GM18873 (cell line): Measurements from ENCODE around the gene GALR3.

Source experiments
- ATAC-seq: cut with Tn5 transposase; IDR thresholded peaks from one replicate; pipeline ENCODE4 v1.9.1; 2021; ENCODE audit warnings: mild to moderate bottlenecking, moderate library complexity, moderate number of reproducible peaks; ENCODE audit not compliant: unreplicated experiment, low FRiP score

The GALR3 gene

GRCh38 chr22:37802310-37803194 lies 20.6 kb upstream of the GALR3 start:
- ATAC-seq, result no peak

DNA sequence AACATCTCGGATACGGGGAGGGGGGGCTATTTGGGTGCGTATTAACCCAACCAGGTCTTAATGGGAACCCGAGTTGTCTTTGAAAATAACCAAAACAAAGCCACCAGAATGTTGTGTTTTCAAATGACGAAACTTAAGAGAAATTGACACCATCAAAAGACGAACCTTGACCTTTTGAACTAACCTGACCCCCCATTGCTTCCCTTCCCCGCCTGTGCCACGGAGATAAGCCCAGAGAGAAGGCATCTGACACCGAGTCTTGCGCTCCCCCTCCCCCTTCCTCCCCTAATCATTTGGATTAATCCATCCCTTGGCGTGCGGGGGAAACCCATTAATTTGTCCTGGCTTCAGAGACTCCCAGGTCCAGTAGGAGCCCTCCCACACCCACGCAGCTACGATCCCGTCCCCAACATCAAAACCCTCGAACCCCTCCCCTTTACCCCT lies 20.0 kb upstream of the GALR3 start:
- no peak for ATAC-seq

DNA sequence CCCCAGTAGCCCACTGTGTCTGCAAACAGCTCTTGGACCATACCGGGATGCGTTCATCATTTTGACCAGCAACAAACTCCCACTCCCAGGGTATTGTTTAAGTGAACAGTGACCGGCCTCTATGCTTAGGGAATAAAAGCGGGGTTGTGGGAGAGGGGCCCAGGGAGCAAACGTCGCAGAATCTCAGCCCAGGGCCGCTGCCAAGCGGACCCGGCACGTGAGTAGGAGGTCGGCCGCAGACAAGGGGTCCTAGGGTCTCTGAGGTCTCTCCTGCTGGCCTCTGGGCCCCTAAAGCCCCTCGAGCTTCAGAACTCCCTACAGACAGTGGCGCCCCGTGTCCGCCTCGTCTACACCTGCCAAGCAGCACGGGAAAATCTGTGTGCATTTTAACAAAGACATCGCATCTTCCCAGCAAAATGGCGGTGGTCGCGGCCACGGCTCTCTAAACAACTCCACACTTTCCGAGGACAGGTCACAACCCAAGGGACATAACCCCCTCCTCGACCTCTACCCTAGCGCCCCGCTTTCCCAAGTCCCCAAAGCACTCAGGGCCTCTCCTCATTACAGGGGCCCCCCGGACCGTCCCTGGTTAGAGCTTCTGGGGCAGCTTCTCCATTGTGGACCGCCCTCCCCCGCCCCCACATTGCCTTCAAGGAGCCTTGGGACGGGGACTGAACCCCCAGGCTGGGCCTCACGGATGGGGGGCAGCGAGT lies 19.4 kb upstream of the GALR3 start:
- ATAC-seq, result no peak

DNA sequence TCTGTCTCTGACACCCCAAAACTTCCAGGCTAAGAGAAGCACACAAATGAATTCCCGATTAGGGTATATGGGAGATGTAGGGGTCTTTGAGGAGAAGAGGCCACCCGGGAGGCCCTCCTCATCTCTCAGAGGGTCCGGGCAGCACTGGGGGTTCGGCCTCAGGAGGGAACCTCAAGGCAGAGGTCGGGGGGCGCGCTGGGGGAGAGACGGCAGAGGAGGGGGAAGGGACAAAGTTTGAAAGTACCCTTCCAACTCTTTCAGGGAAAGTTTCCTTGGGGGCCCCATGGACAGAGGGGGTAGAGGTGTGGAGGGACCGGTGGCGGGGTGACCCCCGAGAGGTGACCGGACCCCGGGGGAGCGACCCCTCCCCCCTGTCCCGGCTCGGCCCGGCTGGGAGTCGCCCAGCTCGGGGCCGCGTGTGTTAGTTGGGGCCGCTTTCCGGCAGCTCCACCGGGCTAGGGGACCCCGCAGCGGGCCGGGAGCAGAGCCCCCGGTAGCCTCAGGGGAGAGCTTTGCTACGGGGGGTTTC lies 18.8 kb upstream of the GALR3 start:
- ATAC-seq, result no peak

DNA sequence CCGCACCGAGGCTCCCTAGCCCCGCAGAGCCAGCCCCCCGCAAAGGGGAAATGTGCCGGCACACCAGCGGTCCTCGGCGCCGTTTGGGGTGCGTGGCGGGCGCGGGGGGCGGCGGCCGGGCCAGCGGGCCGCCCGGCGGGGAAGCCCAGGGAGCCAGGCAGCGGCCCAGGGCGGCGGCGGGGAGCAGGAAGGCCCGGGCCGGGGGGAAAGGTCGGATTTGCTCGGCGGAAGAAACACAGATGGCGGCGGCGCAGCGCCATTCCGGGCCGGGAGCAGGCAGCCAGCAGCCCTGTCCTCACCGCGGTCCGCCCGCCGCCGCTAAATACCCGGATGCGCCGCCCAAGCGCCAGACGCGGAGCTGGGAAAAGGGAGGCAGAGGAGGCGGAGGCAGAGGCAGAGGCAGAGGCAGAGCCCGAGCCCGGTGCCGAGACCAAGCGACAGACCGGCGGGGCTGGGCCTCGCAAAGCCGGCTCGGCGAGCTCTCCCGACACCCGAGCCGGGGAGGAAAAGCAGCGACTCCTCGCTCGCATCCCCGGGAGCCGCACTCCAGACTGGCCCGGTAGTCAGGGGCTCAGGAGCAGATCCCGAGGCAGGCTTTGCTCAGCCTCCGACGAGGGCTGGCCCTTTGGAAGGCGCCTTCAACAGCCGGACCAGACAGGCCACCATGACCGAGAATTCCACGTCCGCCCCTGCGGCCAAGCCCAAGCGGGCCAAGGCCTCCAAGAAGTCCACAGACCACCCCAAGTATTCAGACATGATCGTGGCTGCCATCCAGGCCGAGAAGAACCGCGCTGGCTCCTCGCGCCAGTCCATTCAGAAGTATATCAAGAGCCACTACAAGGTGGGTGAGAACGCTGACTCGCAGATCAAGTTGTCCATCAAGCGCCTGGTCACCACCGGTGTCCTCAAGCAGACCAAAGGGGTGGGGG lies 18.0 kb upstream of the GALR3 start:
- ATAC-seq, result no peak

DNA sequence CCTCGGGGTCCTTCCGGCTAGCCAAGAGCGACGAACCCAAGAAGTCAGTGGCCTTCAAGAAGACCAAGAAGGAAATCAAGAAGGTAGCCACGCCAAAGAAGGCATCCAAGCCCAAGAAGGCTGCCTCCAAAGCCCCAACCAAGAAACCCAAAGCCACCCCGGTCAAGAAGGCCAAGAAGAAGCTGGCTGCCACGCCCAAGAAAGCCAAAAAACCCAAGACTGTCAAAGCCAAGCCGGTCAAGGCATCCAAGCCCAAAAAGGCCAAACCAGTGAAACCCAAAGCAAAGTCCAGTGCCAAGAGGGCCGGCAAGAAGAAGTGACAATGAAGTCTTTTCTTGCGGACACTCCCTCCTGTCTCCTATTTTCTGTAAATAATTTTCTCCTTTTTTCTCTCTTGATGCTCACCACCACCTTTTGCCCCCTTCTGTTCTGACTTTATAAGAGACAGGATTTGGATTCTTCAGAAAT lies 17.3 kb upstream of the GALR3 start:
- ATAC-seq, result no peak

- ATAC-seq, result no peak
These were observed 16.5 kb upstream of the GALR3 start for GRCh38 chr22:37806409-37807333.

GRCh38 chr22:37807410-37808293 lies 15.5 kb upstream of the GALR3 start, which contains the start of gene GCAT:
Gene GCAT (plus strand): TSS chr22:37807934. CDS start chr22:37807968, 34 bp downstream.
- no peak for ATAC-seq

- no peak for ATAC-seq
These were observed 14.9 kb upstream of the GALR3 start for GRCh38 chr22:37808294-37808657.

DNA sequence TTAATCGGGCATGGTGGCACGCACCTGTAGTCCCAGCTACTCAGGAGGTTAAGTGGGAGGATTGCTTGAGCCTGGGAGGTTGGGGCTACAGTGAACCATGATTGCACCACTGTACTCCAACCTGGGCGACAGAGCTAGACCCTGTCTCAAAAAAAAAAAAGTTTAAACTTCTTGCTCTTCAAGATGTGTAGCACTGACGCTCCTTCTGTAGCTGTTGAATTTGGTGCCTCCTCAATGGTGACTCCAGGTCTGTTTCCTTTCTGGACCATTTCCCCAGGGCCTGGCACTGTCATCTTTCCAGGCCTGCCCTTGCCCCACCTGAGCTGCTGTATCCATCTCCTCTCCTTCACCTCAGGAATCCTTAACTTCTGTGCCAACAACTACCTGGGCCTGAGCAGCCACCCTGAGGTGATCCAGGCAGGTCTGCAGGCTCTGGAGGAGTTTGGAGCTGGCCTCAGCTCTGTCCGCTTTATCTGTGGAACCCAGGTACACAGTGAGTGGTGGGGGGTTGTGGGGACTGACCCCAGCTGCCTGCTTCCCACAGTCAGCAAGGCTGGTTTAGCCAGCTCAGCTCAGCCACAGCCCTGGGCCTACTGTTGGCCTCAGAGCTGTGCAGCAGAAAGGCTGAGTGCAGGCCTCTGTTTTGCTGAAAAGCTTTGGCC lies 13.4 kb upstream of the GALR3 start:
- ATAC-seq, result no peak

- ATAC-seq, result no peak
These were observed 11.3 kb upstream of the GALR3 start for GRCh38 chr22:37811867-37812266.

GRCh38 chr22:37812869-37813678 lies 10.1 kb upstream of the GALR3 start:
- no peak for ATAC-seq

DNA sequence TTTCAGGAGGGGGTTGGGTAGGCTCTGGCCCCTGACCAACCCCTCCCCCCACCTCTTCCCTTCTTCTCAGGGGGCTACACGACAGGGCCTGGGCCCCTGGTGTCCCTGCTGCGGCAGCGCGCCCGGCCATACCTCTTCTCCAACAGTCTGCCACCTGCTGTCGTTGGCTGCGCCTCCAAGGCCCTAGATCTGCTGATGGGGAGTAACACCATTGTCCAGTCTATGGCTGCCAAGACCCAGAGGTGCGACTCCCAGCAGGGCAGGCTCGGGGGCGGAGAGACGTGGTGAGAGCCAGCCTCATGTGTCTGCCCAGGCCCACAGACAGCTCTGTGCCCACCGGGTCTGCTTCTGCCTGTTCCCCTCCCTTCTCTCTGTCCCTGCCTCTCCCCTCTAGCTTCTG lies 7.6 kb upstream of the GALR3 start:
- ATAC-seq, result no peak

GRCh38 chr22:37816543-37817180 lies 6.5 kb upstream of the GALR3 start:
- no peak for ATAC-seq

- ATAC-seq, result no peak
These were observed 5.3 kb upstream of the GALR3 start for GRCh38 chr22:37817705-37818408.
